ENCODE results near the gene MOGAT1.

DNA sequence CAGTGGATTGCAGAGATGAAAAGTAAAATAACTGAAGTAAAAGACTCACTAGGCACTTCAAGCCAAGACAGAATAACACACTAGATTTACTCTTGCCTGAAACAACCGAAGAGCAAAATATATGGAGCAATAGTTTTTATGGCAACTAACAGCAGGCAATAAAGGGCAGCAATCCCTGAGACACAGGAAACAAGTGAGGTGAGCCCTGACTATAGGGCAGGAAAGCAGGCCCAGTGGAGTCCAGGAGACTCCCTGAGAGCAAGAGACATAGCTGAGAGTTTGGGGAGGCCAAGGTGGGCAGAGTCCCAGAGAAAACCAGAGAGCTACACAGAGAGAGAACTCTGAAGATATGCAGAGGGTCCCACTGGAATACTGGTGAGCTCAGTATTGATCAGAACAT lies 34.4 kb upstream of the MOGAT1 start:
- TF ChIP-seq, protein P1, sequence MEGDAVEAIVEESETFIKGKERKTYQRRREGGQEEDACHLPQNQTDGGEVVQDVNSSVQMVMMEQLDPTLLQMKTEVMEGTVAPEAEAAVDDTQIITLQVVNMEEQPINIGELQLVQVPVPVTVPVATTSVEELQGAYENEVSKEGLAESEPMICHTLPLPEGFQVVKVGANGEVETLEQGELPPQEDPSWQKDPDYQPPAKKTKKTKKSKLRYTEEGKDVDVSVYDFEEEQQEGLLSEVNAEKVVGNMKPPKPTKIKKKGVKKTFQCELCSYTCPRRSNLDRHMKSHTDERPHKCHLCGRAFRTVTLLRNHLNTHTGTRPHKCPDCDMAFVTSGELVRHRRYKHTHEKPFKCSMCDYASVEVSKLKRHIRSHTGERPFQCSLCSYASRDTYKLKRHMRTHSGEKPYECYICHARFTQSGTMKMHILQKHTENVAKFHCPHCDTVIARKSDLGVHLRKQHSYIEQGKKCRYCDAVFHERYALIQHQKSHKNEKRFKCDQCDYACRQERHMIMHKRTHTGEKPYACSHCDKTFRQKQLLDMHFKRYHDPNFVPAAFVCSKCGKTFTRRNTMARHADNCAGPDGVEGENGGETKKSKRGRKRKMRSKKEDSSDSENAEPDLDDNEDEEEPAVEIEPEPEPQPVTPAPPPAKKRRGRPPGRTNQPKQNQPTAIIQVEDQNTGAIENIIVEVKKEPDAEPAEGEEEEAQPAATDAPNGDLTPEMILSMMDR (IDR thresholded peaks at IDR 0.05), result no peak
- no peak for TF ChIP-seq POLR2A (IDR thresholded peaks at IDR 0.05)

All from lower leg skin (tissue), 3 donors.